Activated CD4-positive, alpha-beta T cell treated with anti-CD3 and anti-CD28 coated beads for 36 hours (primary cell): ENCODE results near the gene MCM9. TPM values are rescaled to one million over a fixed set of nuclear protein-coding genes. Genes with fewer than 3 reads are reported as not detected.

Experiments used
- ATAC-seq: fragments of 200-7000 bp; cut with Tn5 transposase; one replicate; pipeline ENCODE4 v1.10.0; 2021; ENCODE audit warnings: mild to moderate bottlenecking, moderate library complexity
- CTCF ChIA-PET: fragments of 350-600 bp; sonication (Branson Sonifier 250); formaldehyde crosslinking; loops from one replicate; lab custom pipeline; 2021; ENCODE audit warnings: antibody characterized with exemption; lab: Charles Lee
- POLR2A ChIA-PET: fragments of 350-600 bp; sonication (Branson Sonifier 250); formaldehyde crosslinking; loops from one replicate; lab custom pipeline; 2021; ENCODE audit warnings: antibody characterized with exemption, inconsistent platforms; lab: Charles Lee
- DNase-seq: peaks from one replicate; pipeline ENCODE4 v3.0.0-alpha.2; 2020
- H3K27ac Mint-ChIP-seq: one replicate; pipeline ENCODE4 v1.8.0; 2021; ENCODE audit warnings: mixed read lengths
- H3K27me3 Mint-ChIP-seq: one replicate; pipeline ENCODE4 v1.8.0; 2021; ENCODE audit warnings: mixed read lengths
- H3K36me3 Mint-ChIP-seq: one replicate; pipeline ENCODE4 v1.8.0; 2021; ENCODE audit warnings: low read depth, mixed read lengths
- H3K4me1 Mint-ChIP-seq: one replicate; pipeline ENCODE4 v1.8.0; 2021; ENCODE audit warnings: mixed read lengths
- H3K4me3 Mint-ChIP-seq: one replicate; pipeline ENCODE4 v1.8.0; 2021; ENCODE audit warnings: mild to moderate bottlenecking, moderate library complexity, mixed read lengths
- H3K9me3 Mint-ChIP-seq: one replicate; pipeline ENCODE4 v1.8.0; 2021; ENCODE audit warnings: low read depth, mixed read lengths
- intact Hi-C, 2 experiments: fragments of 100-400 bp; cut with DNase I in 1 of 2; cut with micrococcal nuclease in 1 of 2; formaldehyde crosslinking; loops; one replicate each; pipeline versions ENCODE4 v1.14.2 to v1.15.1; 2022 to 2024; cut with DNase I, micrococcal nuclease
- total RNA-seq, 2 experiments: library from RNA; stranded (reverse); gene quantifications; one replicate each; pipeline ENCODE4 v1.2.3, GENCODE V29; 2021

MCM9 gene
- total RNA-seq, 2 experiments from 2014 or later = 17.0 to 17.2 TPM

GRCh38 chr6:118932421-118932820, 2.5 kb downstream of the MCM9 start:
- Mint-ChIP-seq H3K27ac (no peak overlapping the region), H3K4me3 (no peak overlapping the region), H3K36me3 (peaks cover 35% of the 10 kb centered on the region), H3K4me1 (peaks cover 35% of the 10 kb centered on the region), H3K27me3 (no peaks in the 10 kb centered on the region), H3K9me3 (peaks cover 2% of the 10 kb centered on the region)
- POLR2A ChIA-PET = no interaction called here
- DNase-seq (no peak), ATAC-seq (no peak)
- intact Hi-C loops = loop anchor here in 1 of 2 experiments (10.0 kb wide), 1 partner anchor 1258 kb away; the partner anchor contains the start of gene NUS1
- CTCF ChIA-PET = interaction anchor here (1.2 kb wide), 1 partner anchor 12 kb away, joined by 3 read pairs; no protein-coding TSS in a partner anchor

- intact Hi-C loops = loop anchor here in 1 of 2 experiments (10.0 kb wide), 1 partner anchor 1257 kb away; the partner anchor contains the start of gene NUS1
- POLR2A ChIA-PET = no interaction called here
- H3K4me3 Mint-ChIP-seq = no peak overlapping the region
Measured at GRCh38 chr6:118931436-118931835, 3.5 kb downstream of the MCM9 start.

GRCh38 chr6:118930680-118931079, 4.3 kb downstream of the MCM9 start:
- POLR2A ChIA-PET = no interaction called here
- intact Hi-C loops = loop anchor here in 1 of 2 experiments (10.0 kb wide), 1 partner anchor 1256 kb away; the partner anchor contains the start of gene NUS1
- H3K36me3 Mint-ChIP-seq = peaks cover 36% of the 10 kb centered on the region
- peaks cover 22% of the 10 kb centered on the region for H3K4me1 Mint-ChIP-seq
- no peak overlapping the region for H3K27ac Mint-ChIP-seq
- no peak overlapping the region for H3K4me3 Mint-ChIP-seq
- H3K9me3 Mint-ChIP-seq = no peaks in the 10 kb centered on the region
- CTCF ChIA-PET = interaction anchor here (1.0 kb wide), 1 partner anchor 180 kb away, joined by 4 read pairs; no protein-coding TSS in a partner anchor
- no peaks in the 10 kb centered on the region for H3K27me3 Mint-ChIP-seq
- ATAC-seq (no peak), DNase-seq (no peak)

More at GRCh38 chr6:118931436-118931835, 3.5 kb downstream of the MCM9 start:
- CTCF ChIA-PET = interaction anchor here (1.0 kb wide), 1 partner anchor 179 kb away, joined by 4 read pairs; no protein-coding TSS in a partner anchor
- H3K9me3 Mint-ChIP-seq = peaks cover 2% of the 10 kb centered on the region
- no peak overlapping the region for H3K27ac Mint-ChIP-seq
- H3K36me3 Mint-ChIP-seq = peaks cover 36% of the 10 kb centered on the region
- ATAC-seq = no peak
- H3K4me1 Mint-ChIP-seq = peaks cover 28% of the 10 kb centered on the region
- no peak for DNase-seq
- H3K27me3 Mint-ChIP-seq = no peaks in the 10 kb centered on the region

GRCh38 chr6:118923035-118923434, 11.9 kb downstream of the MCM9 start:
- H3K36me3 Mint-ChIP-seq = peaks cover 46% of the 10 kb centered on the region
- no peak overlapping the region for H3K27ac Mint-ChIP-seq
- intact Hi-C loops = no loop called here
- CTCF ChIA-PET = interaction anchor here (1.1 to 1.2 kb wide), 2 partner anchors 26 to 27 kb away, joined by 4 to 6 read pairs; no protein-coding TSS in a partner anchor
- no peaks in the 10 kb centered on the region for H3K27me3 Mint-ChIP-seq
- POLR2A ChIA-PET = interaction anchor here (0.6 to 1.4 kb wide), 2 partner anchors 26 to 675 kb away, joined by 3 to 8 read pairs; no protein-coding TSS in a partner anchor
- ATAC-seq (no peak), DNase-seq (no peak)
- no peak overlapping the region for H3K4me3 Mint-ChIP-seq
- H3K4me1 Mint-ChIP-seq = peaks cover 3% of the 10 kb centered on the region
- H3K9me3 Mint-ChIP-seq = no peaks in the 10 kb centered on the region

GRCh38 chr6:118921084-118921483, 13.9 kb downstream of the MCM9 start:
- no peaks in the 10 kb centered on the region for H3K9me3 Mint-ChIP-seq
- no peak for DNase-seq
- intact Hi-C loops = no loop called here
- peaks cover 3% of the 10 kb centered on the region for H3K4me1 Mint-ChIP-seq
- ChIA-PET POLR2A (interaction anchor here (0.7 kb wide), 1 partner anchor 25 kb away, joined by 13 read pairs; no protein-coding TSS in a partner anchor), CTCF (interaction anchor here (1.2 to 1.6 kb wide), 2 partner anchors 17 to 189 kb away, joined by 3 read pairs; no protein-coding TSS in a partner anchor)
- no peaks in the 10 kb centered on the region for H3K27me3 Mint-ChIP-seq
- peaks cover 36% of the 10 kb centered on the region for H3K36me3 Mint-ChIP-seq
- H3K27ac Mint-ChIP-seq = no peak overlapping the region
- no peak overlapping the region for H3K4me3 Mint-ChIP-seq
- no peak for ATAC-seq

DNA sequence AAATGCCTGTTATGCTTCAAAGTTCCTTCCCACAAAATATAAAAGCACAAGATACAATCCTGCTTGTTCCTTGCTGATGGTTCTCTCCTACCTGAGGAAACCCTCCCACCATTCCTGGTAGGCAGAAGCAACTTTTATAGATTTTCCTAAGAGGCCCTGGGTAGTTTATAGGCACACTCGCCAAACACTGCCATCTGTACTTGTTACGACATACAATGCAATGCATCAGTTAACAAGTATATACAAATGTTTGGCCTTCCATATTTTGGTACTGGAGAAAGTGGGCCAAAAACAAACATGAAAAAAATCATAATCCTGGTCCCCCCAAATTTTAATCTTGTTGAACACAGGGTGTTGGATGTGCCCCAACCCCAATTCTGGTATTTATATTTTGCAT, 16.6 kb downstream of the MCM9 start:
- Mint-ChIP-seq H3K4me3 (no peak overlapping the region), H3K36me3 (peaks cover 46% of the 10 kb centered on the region), H3K4me1 (peaks cover 3% of the 10 kb centered on the region), H3K9me3 (no peaks in the 10 kb centered on the region), H3K27ac (no peak overlapping the region), H3K27me3 (no peaks in the 10 kb centered on the region)
- CTCF ChIA-PET = no interaction called here
- POLR2A ChIA-PET = no interaction called here
- DNase-seq (no peak), ATAC-seq (no peak)
- intact Hi-C loops = no loop called here

DNA sequence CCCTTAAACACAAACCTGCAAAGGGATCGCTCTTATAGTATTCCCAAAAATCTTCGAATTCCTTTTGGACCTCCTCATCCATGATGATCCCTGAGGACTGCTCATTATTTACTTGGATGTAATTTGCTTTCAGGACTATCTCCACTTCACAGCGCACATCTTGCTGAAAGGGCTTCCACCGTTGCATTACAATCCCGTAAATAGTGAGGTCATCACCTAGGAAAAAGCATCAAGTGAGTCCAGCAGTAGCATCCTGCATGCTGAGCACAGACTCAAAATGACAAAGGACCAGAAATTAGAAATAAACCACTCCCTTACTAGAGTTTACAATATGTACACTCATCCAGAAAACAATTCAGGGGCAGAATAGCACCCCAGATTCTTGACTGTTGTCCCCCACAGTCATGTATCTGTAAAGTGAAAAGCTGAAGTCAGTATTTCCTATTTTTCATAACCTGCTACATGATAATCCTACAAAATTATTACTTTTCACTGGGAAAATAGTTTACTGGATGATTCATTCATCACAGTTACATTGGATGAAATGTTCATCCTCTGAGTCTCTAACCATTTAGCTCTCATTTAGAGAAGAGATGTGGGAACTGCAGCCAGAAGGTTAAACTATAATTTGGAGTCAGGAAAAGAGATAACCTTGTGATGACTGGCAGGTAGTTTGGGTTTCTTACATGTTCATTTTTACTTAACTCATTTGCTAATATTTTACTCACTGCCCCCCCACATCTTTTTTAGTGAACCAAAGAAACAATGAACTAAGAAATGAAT, 17.2 kb downstream of the MCM9 start:
- DNase-seq = no peak
- intact Hi-C loops = no loop called here
- Mint-ChIP-seq H3K4me1 (peaks cover 3% of the 10 kb centered on the region), H3K4me3 (no peak overlapping the region), H3K27me3 (no peaks in the 10 kb centered on the region), H3K36me3 (peaks cover 49% of the 10 kb centered on the region), H3K9me3 (no peaks in the 10 kb centered on the region), H3K27ac (no peak overlapping the region)
- POLR2A ChIA-PET = no interaction called here
- ATAC-seq = no peak
- CTCF ChIA-PET = no interaction called here

GRCh38 chr6:118914598-118914997, 20.4 kb downstream of the MCM9 start:
- Mint-ChIP-seq H3K36me3 (peaks cover 47% of the 10 kb centered on the region), H3K9me3 (no peaks in the 10 kb centered on the region), H3K27me3 (no peaks in the 10 kb centered on the region), H3K4me1 (no peaks in the 10 kb centered on the region), H3K4me3 (no peak overlapping the region), H3K27ac (no peak overlapping the region)
- intact Hi-C loops = no loop called here
- POLR2A ChIA-PET = no interaction called here
- CTCF ChIA-PET = interaction anchor here (0.5 kb wide), 1 partner anchor 687 kb away, joined by 3 read pairs; no protein-coding TSS in a partner anchor
- ATAC-seq = no peak
- no peak for DNase-seq

- H3K27me3 Mint-ChIP-seq = no peaks in the 10 kb centered on the region
- intact Hi-C loops = no loop called here
- H3K36me3 Mint-ChIP-seq = peaks cover 47% of the 10 kb centered on the region
- ATAC-seq (no peak), DNase-seq (no peak)
- POLR2A ChIA-PET = no interaction called here
- H3K9me3 Mint-ChIP-seq = no peaks in the 10 kb centered on the region
- no peak overlapping the region for H3K4me3 Mint-ChIP-seq
- no peak overlapping the region for H3K27ac Mint-ChIP-seq
- CTCF ChIA-PET = interaction anchor here (1.0 to 1.5 kb wide), 4 partner anchors 9 to 348 kb away, joined by 3 to 4 read pairs (median 4); no protein-coding TSS in a partner anchor
- no peaks in the 10 kb centered on the region for H3K4me1 Mint-ChIP-seq
Measured at GRCh38 chr6:118913161-118913560, 21.8 kb downstream of the MCM9 start.

- Mint-ChIP-seq H3K4me3 (no peak overlapping the region), H3K9me3 (no peaks in the 10 kb centered on the region), H3K36me3 (peaks cover 51% of the 10 kb centered on the region), H3K4me1 (no peaks in the 10 kb centered on the region), H3K27me3 (no peaks in the 10 kb centered on the region), H3K27ac (no peak overlapping the region)
- ATAC-seq = no peak
- intact Hi-C loops = no loop called here
- POLR2A ChIA-PET = no interaction called here
- DNase-seq = no peak
- CTCF ChIA-PET = interaction anchor here (1.0 to 1.5 kb wide), 4 partner anchors 8 to 347 kb away, joined by 3 to 4 read pairs (median 4); no protein-coding TSS in a partner anchor
Measured at GRCh38 chr6:118912646-118913045, 22.3 kb downstream of the MCM9 start.

DNA sequence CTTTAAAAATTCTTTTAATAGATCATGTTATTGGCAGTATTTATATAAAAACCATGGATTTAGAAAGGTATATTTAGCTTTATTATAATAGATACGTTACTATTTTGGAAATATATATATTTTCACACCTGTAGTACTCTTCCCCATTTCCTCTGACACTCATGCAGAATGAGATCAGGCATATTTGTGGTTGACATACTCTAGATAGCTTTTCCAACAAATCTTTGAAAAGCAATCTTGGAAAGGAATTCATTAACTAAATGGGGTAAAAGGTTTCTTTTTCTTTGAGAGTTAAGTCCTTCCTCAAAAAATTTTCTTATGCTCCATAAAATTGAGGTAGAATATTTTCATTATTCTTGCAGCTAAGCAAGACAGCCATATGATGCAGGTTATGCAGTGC, 26.5 kb downstream of the MCM9 start:
- Mint-ChIP-seq H3K36me3 (peaks cover 56% of the 10 kb centered on the region), H3K9me3 (no peaks in the 10 kb centered on the region), H3K4me1 (peaks cover 27% of the 10 kb centered on the region), H3K27me3 (no peaks in the 10 kb centered on the region), H3K27ac (no peak overlapping the region), H3K4me3 (no peak overlapping the region)
- intact Hi-C loops = no loop called here
- DNase-seq (no peak), ATAC-seq (no peak)
- CTCF ChIA-PET = interaction anchor here (0.9 to 5.8 kb wide), 2 partner anchors 11 to 20 kb away, joined by 3 to 32 read pairs; no protein-coding TSS in a partner anchor
- POLR2A ChIA-PET = no interaction called here
